ENCODE data around the gene MRPS34. TPM values are rescaled to one million over a fixed set of nuclear protein-coding genes. Genes with fewer than 3 reads are reported as not detected.

Gene MRPS34
- total and polyA plus RNA-seq, 2 experiments from 2014 or later = 116 to 155 TPM

DNA sequence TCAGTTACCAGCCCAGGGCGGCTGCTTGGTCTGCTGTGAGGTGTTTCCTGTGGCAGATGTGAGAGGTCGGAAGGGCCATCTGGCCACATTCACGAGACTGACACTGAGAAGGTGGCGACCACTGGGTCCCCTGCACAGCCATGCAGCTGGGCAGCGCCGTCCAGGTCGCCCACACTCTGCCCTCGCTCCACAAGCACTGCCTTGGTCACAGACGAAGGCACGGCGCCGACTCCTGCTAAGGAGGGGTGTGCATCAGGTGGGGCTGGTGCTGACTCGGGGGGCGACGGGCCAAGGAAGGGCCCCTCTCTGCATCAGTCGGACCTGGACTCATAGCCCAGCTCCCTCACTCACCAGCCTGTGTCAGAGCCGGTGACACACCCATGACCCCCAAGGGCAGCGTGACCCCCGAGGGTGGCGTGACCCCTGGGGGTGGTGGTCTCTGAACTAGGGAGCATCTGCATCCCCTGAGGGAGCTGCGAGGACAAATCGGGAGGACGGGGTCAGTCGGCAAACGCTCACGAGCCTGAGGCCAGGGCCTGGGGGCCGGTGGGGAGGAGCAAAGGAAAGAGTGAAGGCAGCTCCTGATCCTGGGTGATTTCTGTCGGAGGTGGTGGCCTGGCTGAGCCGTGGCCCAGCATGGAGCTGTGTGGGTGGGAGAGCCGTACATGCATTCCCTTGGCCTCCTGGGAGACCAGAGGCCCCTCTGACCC is 32.0 kb downstream of the MRPS34 start:
- no peaks in the 10 kb centered on the region for H3K9me3 ChIP-seq (ENCODE audit: low read depth)
- 96% methylated on average over 30 of the region's 30 CpGs for WGBS (ENCODE audit: low lambda C conversion rate, missing lambda C conversion rate)
- H3K4me1 ChIP-seq (ENCODE audit: insufficient read depth) = no peaks in the 10 kb centered on the region
- no peak overlapping the region for H3K4me2 ChIP-seq
- H3K27ac ChIP-seq = no peak overlapping the region
- no peak overlapping the region for H2AFZ ChIP-seq
- no peak for DNase-seq (ENCODE audit: low spot score)
- no peaks in the 10 kb centered on the region for H3K79me2 ChIP-seq
- TF ChIP-seq, protein P1, sequence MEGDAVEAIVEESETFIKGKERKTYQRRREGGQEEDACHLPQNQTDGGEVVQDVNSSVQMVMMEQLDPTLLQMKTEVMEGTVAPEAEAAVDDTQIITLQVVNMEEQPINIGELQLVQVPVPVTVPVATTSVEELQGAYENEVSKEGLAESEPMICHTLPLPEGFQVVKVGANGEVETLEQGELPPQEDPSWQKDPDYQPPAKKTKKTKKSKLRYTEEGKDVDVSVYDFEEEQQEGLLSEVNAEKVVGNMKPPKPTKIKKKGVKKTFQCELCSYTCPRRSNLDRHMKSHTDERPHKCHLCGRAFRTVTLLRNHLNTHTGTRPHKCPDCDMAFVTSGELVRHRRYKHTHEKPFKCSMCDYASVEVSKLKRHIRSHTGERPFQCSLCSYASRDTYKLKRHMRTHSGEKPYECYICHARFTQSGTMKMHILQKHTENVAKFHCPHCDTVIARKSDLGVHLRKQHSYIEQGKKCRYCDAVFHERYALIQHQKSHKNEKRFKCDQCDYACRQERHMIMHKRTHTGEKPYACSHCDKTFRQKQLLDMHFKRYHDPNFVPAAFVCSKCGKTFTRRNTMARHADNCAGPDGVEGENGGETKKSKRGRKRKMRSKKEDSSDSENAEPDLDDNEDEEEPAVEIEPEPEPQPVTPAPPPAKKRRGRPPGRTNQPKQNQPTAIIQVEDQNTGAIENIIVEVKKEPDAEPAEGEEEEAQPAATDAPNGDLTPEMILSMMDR (IDR thresholded peaks at IDR 0.05; ENCODE audit: poor library complexity) = no peak
- TF ChIP-seq EZH2phosphoT487 (IDR thresholded peaks at IDR 0.05; ENCODE audit: low read depth, severe bottlenecking, unreplicated experiment) (no peak), EZH2 (IDR thresholded peaks at IDR 0.05; ENCODE audit: borderline replicate concordance) (no peak)
- no peaks in the 10 kb centered on the region for H3K27me3 ChIP-seq
- no peak overlapping the region for H3K4me3 ChIP-seq
- H3K9me2 ChIP-seq (replicated peaks; ENCODE audit: insufficient read depth) = no peaks in the 10 kb centered on the region
- no peaks in the 10 kb centered on the region for H4K20me1 ChIP-seq (ENCODE audit: insufficient read depth, poor library complexity, severe bottlenecking)
- H3K36me3 ChIP-seq (replicated peaks; ENCODE audit: insufficient read depth, low read depth) = no peaks in the 10 kb centered on the region

DNA sequence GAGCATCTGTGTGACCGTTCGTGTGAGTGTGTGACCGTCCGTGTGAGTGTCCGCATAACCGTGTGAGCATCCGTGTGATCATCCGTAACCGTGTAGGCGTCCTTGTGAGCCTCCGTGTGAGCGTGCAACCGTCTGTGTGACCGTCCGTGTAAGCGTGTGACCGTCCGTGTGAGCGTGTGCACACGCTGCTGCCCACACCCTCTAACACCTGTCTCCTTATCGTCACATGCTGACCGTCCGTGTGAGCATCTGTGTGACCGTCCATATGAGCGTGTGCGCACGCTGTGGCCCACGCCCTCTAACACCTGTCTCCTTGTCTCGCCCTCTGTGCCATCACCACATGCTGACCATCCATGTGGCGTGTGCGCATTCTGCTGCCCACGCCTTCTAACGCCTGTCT is 32.7 kb downstream of the MRPS34 start:
- no peaks in the 10 kb centered on the region for H4K20me1 ChIP-seq (ENCODE audit: insufficient read depth, poor library complexity, severe bottlenecking)
- H3K27ac ChIP-seq = no peak overlapping the region
- 98% methylated on average over 31 of the region's 33 CpGs for WGBS (ENCODE audit: low lambda C conversion rate, missing lambda C conversion rate)
- H3K79me2 ChIP-seq = no peaks in the 10 kb centered on the region
- no peak for TF ChIP-seq EZH2phosphoT487 (IDR thresholded peaks at IDR 0.05; ENCODE audit: low read depth, severe bottlenecking, unreplicated experiment)
- TF ChIP-seq EZH2 (IDR thresholded peaks at IDR 0.05; ENCODE audit: borderline replicate concordance) = no peak
- TF ChIP-seq, protein P1 (IDR thresholded peaks at IDR 0.05; ENCODE audit: poor library complexity) = no peak
- no peak overlapping the region for H3K4me3 ChIP-seq
- no peak overlapping the region for H3K4me2 ChIP-seq
- H2AFZ ChIP-seq = no peak overlapping the region
- no peaks in the 10 kb centered on the region for H3K9me3 ChIP-seq (ENCODE audit: low read depth)
- H3K36me3 ChIP-seq (replicated peaks; ENCODE audit: insufficient read depth, low read depth) = no peaks in the 10 kb centered on the region
- no peaks in the 10 kb centered on the region for H3K9me2 ChIP-seq (replicated peaks; ENCODE audit: insufficient read depth)
- H3K4me1 ChIP-seq (ENCODE audit: insufficient read depth) = no peaks in the 10 kb centered on the region
- DNase-seq (ENCODE audit: low spot score) = no peak
- H3K27me3 ChIP-seq = no peaks in the 10 kb centered on the region

DNA sequence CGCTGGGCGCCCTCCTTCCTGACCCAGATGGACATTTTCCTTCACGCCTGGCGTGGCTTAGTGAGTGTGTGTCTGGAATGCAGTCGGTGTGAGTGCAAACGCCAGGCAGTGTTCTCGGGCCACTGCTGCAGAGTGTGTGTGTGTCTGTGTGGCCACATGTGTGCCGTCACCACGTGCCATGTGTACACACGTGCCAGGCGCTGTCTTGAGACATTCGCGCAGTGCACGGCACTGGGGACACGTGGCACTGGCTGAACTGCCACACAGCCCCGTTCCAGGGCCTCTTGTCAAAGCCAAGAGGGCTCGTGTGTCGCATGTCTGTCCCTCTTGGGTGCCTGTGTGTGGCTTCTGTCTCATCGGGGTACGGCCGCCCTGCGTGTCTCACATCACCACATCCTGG is 38.1 kb downstream of the MRPS34 start:
- Histone ChIP-seq H3K79me2 (no peaks in the 10 kb centered on the region), H3K4me3 (no peak overlapping the region), H3K9me3 (ENCODE audit: low read depth) (no peaks in the 10 kb centered on the region), H3K9me2 (replicated peaks; ENCODE audit: insufficient read depth) (no peaks in the 10 kb centered on the region), H2AFZ (no peak overlapping the region), H4K20me1 (ENCODE audit: insufficient read depth, poor library complexity, severe bottlenecking) (no peaks in the 10 kb centered on the region), H3K4me1 (ENCODE audit: insufficient read depth) (no peaks in the 10 kb centered on the region), H3K4me2 (no peak overlapping the region), H3K27me3 (no peaks in the 10 kb centered on the region), H3K36me3 (replicated peaks; ENCODE audit: insufficient read depth, low read depth) (no peaks in the 10 kb centered on the region), H3K27ac (no peak overlapping the region)
- 98% methylated on average over 22 of the region's 22 CpGs for WGBS (ENCODE audit: low lambda C conversion rate, missing lambda C conversion rate)
- no peak for DNase-seq (ENCODE audit: low spot score)
- TF ChIP-seq, protein P1 (IDR thresholded peaks at IDR 0.05; ENCODE audit: poor library complexity) = no peak
- TF ChIP-seq EZH2 (IDR thresholded peaks at IDR 0.05; ENCODE audit: borderline replicate concordance) = no peak
- TF ChIP-seq EZH2phosphoT487 (IDR thresholded peaks at IDR 0.05; ENCODE audit: low read depth, severe bottlenecking, unreplicated experiment) = no peak

Measured in hepatocyte (in vitro differentiated cells).